ENCODE results near the gene ITSN1.

GRCh38 chr21:33791073-33791472 is 148.8 kb downstream of the ITSN1 start:
- no peak for TF ChIP-seq EP300 (IDR thresholded peaks at IDR 0.05; ENCODE audit: low read depth)
- TF ChIP-seq CTCF (IDR thresholded peaks at IDR 0.05): no peak
